Activated CD4-positive, CD25-positive, alpha-beta regulatory T cell (primary cell): ENCODE data around the gene MAK.
"Not testable (repeated sequence)": the region's sequence is repeated elsewhere in the genome, so short reads cannot be mapped to it uniquely, and the experiment has no call there.

ENCODE experiments used
- DNase-seq, 4 experiments: peaks; one replicate each; lab custom pipeline; 2025; lab: John Stamatoyannopoulos, UW

MAK gene

DNA sequence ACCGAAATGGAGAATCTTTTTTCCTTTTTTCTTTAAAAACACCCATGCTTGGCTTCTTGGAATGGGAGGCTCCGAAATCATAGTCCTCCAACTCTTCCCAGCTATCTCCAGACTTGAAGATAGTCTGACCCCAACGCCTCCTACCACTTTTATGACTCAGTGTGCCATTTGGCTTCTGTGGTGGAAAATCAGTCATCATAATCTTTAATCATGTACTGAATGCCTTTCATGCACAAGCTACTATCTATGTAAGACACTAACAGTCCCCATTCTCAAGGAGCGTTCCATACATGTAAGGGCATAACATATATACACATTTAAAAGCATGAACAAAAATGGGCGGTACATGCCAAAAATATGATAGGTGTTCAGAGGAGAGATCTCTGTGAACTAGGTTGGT is 46.7 kb downstream of the MAK start:
- no peak for DNase-seq

GRCh38 chr6:10779076-10779475 is 59.3 kb downstream of the MAK start:
- DNase-seq = no peak

- DNase-seq = no peak
These were observed 60.1 kb downstream of the MAK start for GRCh38 chr6:10778230-10778629.

GRCh38 chr6:10771371-10771894 is 66.9 kb downstream of the MAK start:
- DNase-seq = no peak

GRCh38 chr6:10769419-10769818 is 68.9 kb downstream of the MAK start:
- DNase-seq = no peak

- DNase-seq = no peak
These were observed 75.3 kb downstream of the MAK start for GRCh38 chr6:10763006-10763405.

GRCh38 chr6:10759884-10760329 is 78.4 kb downstream of the MAK start:
- no peak for DNase-seq

DNA sequence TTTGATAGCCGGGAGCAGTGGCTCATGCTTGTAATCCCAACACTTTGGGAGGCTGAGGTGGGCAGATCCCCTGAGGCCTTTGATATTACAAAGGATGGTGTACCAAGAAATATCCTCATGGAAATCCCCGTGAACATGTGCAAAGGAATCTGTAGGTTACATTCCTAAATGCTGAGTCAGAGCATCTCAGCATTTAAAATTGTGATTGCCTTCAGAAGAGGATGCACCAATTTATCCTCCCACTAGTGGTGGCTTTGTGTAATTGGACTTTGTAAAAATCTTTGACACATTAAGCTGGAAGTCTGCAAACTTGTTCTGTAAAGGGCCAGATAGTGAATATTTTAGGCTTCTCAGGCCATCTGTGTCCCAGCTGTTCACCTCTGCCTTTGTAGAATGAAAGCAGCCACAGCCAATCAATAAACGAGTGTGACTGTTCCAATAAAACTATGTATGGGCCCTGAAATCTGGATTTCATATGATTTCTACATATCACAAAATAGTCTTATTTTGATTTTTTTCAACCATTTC is 79.0 kb downstream of the MAK start:
- DNase-seq = no peak

DNA sequence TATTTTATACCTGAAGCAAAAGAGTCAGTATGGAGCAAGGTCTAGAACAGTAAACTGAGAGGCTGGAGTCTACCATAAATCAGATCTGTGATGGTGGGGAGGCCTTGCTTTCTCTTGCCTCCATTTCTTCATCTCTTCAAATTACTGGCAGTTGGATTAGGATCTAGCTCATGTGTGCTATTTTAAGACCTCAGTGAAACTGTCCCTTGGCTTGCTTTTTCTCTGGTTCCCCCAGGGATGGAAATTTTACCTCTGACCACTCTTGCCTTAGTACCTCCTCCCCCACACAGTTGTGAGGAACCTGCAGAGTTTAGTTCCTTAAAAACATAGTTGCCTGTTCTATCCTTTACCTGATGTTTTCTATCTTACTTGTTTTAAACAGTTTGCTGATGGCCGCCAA is 82.3 kb downstream of the MAK start:
- DNase-seq = no peak

GRCh38 chr6:10751757-10752156 is 86.6 kb downstream of the MAK start:
- not testable (repeated sequence) for DNase-seq

- not testable (repeated sequence) for DNase-seq
These were observed 87.8 kb downstream of the MAK start for GRCh38 chr6:10750568-10750967.

DNA sequence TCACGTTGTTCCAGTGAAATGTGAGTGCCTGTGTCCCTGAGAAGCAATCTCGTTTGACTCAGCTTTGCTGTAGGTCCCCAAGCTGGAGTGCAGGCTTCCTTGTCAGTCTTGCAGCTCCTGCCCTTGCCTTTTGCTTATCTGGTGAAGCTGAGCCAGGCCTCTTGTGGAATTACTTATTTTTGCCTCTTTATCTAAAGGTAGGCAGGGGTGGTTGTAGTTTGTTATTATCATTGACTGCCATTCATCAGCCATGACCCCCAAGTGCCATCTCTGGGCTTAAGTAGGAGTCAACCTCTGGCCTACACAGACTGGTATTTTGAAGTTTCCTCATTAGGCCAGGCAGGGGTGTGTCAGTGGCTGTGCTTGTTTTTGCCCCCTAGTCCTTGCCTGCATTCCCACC is 88.6 kb downstream of the MAK start:
- DNase-seq = no peak

DNA sequence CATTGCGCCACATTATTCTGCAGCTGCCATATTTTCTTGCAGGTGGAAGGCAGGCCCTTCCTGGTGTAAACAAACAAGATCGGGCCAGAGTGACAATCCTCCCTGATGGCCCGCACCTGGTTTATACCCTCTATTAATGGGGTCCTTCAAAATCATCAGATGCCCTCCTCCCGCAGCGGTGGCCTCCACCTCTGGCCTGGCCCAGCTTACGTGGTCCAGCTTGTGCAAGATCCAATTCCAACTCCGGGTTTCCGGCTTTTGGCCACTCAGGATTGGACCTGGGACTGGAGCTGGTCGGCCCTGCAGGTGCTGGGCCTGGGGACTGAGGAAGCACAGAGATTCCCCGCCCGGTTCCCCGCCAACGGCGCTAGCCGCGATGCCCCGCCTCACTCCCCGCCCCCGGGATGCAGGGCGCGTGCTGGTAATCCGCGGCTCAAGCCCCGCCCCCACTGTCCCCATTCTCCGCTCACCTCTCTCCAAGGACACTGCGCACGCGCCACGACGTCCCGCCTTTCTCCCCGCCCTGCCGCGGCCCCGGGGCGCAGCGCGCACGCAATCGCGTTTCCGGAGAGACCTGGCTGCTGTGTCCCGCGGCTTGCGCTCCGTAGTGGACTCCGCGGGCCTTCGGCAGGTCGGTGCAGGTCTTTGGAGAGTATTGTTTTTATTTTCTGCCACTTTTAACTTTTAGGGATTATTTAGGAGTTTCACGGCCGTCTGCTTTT is 90.9 kb downstream of the MAK start, which contains the start of gene TMEM14B:
Gene TMEM14B, plus strand, starts transcription at position 555 of the 722 bp plus-strand sequence. CDS start 1,441 bp downstream, outside the sequence.
- DNase-seq = peak; percentile 98 to 99 (median 99)

DNA sequence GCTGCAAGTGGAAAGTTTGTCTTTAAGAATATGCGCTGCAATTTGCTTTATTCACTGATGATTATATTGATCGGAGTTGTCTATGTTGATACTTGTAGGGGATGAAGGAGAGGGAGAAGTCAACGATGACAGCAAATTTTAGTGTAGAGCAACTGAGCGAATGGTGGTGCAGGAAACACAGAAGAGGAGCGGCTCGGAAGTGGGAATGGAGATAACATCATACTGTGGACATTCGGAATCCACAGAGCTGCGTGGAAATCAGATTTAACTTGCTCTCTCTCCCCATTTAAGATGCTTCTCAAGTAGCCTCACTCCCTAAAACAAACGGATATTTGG is 91.5 kb downstream of the MAK start:
- DNase-seq = no peak

DNA sequence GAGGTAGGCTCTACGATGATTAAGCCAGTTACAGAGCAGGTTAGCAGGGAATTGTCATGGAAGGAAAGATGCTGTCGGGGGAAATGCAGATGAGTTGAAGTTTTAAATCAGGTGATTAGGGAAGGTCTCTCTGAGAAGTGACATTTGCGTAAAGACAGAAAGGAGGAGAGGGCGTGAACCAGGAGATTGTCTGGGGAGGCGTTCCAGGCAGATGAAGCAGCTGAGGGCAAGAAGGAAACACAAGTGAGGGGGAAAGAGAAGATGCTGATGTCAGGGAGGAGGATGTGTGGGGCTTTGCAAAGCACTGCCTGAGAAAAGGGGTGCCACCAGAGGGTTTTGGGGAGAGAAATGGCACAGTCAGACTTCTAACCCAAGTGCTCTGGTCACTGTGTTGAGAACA is 93.2 kb downstream of the MAK start:
- DNase-seq = no peak

- no peak for DNase-seq
These were observed 94.8 kb downstream of the MAK start for GRCh38 chr6:10743515-10743914.

DNA sequence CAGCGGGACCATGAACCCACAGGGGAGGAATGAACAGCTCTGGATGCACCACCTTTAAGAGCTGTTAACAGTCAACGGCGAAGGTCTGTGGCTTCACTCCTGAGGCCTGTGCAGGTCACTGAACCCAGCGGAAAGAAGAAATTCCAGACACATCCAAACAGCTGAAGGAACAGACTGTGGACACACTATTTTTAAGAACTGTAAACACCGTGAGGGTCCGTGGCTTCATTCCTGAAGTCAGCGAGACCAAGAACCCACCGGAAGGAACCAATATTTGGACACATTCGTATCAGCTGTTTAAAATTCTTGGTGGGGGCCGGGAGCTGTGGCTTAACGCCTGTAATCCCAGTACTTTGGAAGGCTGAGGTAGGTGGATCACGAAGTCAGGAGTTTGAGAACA is 96.1 kb downstream of the MAK start:
- DNase-seq = no peak

GRCh38 chr6:10741643-10742042 is 96.7 kb downstream of the MAK start:
- DNase-seq = not testable (repeated sequence)

GRCh38 chr6:10740061-10740460 is 98.3 kb downstream of the MAK start:
- DNase-seq = no peak

DNA sequence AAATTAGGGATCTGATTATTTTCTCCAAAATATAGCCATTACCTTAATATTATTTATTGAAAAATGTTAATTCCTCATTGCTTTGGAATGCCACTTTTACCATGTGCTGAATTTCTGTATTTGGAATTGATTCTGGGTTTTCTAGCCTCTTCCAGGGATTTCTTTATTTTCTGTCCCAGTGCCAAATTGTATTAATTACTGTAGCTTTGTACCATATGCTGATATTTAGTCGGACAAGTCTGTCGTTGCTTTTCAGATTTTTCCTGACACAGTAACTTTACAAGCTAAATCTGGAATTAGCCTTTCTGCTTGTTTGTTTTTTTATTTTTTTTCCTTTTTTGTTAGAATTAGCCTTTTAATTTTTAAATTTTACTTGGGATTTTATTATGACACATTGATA is 101.6 kb downstream of the MAK start:
- DNase-seq = no peak

DNA sequence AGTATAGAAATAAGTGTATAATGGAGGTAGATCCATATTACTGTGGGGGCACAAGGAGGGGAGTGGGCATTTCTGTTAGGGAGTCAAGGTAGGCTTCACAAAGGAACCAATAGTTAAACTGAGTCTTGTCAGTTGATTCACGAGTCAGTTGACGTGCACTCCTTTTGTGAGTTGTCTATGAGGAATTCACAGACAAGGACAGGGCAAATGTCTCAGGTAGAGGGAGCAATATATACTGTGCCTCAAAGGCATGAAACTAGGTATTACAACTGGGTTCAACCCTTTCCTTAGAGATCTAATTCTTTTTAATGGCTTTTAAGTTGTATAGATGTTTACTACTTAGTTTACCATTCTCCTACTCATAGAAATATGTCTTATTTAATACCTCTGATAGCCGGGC is 104.5 kb downstream of the MAK start:
- no peak for DNase-seq

DNA sequence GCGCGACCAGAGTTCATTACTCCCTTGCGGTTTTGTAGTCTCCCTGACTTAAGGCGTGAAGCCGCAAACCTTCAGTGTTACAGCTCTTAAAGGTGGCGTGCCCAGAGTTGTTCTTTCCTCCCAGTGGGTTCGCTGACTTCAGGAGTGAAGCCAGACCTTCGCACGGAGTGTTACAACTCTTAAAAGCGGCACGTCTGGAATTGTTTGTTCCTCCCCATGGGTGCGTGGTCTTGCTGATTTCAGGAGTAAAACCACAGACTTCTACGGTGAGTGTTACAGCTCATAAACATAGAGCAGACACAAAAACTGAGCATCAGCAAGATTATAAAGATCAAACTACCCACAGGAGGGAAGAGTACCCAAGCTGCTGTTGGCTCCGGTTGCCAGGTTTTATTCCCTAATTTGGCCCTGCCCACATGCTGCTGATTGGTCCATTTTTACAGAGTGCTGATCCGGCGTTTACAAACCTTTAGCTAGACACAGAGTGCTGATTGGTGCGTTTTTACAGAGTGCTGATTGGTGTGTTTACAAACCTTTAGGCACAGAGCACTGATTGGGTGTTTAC is 105.1 kb downstream of the MAK start:
- DNase-seq = no peak

DNA sequence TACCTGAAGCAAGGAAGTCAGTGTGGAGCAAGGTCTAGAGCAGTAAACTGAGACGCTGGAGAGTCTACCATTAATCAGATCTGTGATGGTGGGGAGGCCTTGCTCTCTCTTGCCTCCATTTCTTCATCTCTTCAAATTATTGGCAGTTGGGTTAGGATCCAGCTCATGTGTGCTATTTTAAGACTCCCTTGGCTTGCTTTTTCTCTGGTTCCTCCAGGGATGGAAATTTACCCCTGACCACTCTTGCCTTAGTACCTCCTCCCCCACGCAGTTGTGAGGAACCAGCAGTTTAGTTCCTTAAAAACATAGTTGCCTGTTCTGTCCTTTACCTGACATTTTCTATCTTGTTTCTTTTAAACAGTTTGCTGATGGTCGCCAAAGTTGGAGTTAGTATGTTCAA is 108.1 kb downstream of the MAK start:
- DNase-seq = no peak
